Heart right ventricle (tissue), 12 donors: ENCODE data around the gene ASB13. TPM values are rescaled to one million over a fixed set of nuclear protein-coding genes. Genes with fewer than 3 reads are reported as not detected.

Experiments used
- polyA plus RNA-seq, 2 donors: library from polyadenylated mRNA; stranded (reverse); fragments of 200-250 nt; gene quantifications; one replicate each; pipeline ENCODE4 v1.2.3, GENCODE V29; 2013
- total RNA-seq, 10 donors: library from RNA; stranded (reverse); fragmentation: NEBNext Ultra II Directional in 3 of 10; extraction: Animal tissue kit (Norgen Biotek cat#: 25700) in 3 of 10; gene quantifications; one replicate each; pipeline versions ENCODE4 v1.2.1 to v1.2.4, GENCODE V29; 2021 to 2023
- donor health status: ischemic (EF 13 %, LVEDD 7.1; RV severe dilation, severe dysfunction).
- donor health status: healthy with polysubstance abuse.
- donor health status: DM: no; HTN: yes; CAD: no.
- donor health status: DM: no; HTN: no; CAD: no.
- donor health status: ischemic (EF 25% LVEDD 6.9; RV normal size, moderate dysfunction).
- donor health status: ischemic (EF 25% LVEDD 5.7; RV mildly dilated, moderate dysfunction).
- donor health status: healthy.
- donor health status: nonischemic (EF 11% LVEDD 7.7; RV severe dilation, severe dysfunction).
- donor health status: DM: yes; HTN: yes; CAD: no.
- donor health status: PGD.
- donor health status: ischemic (EF 29% LVEDD 5.4; RV normal size, mild dysfunction).
- donor health status: nonischemic (EF 23%, LVEDD 6.1; RV moderate dilation, normal function).

Gene ASB13
- total and polyA plus RNA-seq, 12 donors = 8.4 to 18.0 (median 13.4) TPM

Other genes with a start within 250 kb of the ASB13 start
- gene CALML5, start 167.0 kb downstream of the ASB13 start, total RNA-seq = not detected
- gene CALML5, start 167.0 kb downstream of the ASB13 start, polyA plus RNA-seq = not detected
- not detected for gene CALML3, start 141.6 kb downstream of the ASB13 start, total RNA-seq
- under 1 TPM in 1 of 2 donors, not detected in 1; 0.04 TPM for gene CALML3, start 141.6 kb downstream of the ASB13 start, polyA plus RNA-seq
- 10 to 100 TPM; 26.9 to 45.6 (median 34.6) TPM for gene TASOR2, start 18.2 kb upstream of the ASB13 start, total RNA-seq
- gene TASOR2, start 18.2 kb upstream of the ASB13 start, polyA plus RNA-seq = 10 to 100 TPM in 1 of 2 donors, 1 to 10 TPM in 1; 7.0 to 19.7 TPM
- gene GDI2, start 146.8 kb upstream of the ASB13 start, total RNA-seq = 100 to 1,000 TPM in 6 of 10 donors, 10 to 100 TPM in 4; 89.1 to 145 (median 102) TPM
- 10 to 100 TPM; 21.8 to 99.6 TPM for gene GDI2, start 146.8 kb upstream of the ASB13 start, polyA plus RNA-seq
- 1 to 10 TPM; 2.2 to 3.9 (median 3.4) TPM for gene ANKRD16, start 223.3 kb upstream of the ASB13 start, total RNA-seq
- 1 to 10 TPM; 3.0 to 3.8 TPM for gene ANKRD16, start 223.3 kb upstream of the ASB13 start, polyA plus RNA-seq
- 100 to 1,000 TPM in 1 of 10 donors, 10 to 100 TPM in 9; 57.8 to 134 (median 76.0) TPM for gene FBH1, start 223.6 kb upstream of the ASB13 start, total RNA-seq
- 10 to 100 TPM; 59.1 to 91.9 TPM for gene FBH1, start 223.6 kb upstream of the ASB13 start, polyA plus RNA-seq